K562 (cell line): ENCODE results near the gene HDAC6. TPM values are rescaled to one million over a fixed set of nuclear protein-coding genes. Genes with fewer than 3 reads are reported as not detected.

Experiments
- ARNT ChIP-seq, 2 experiments: fragments of 450-650 bp; IDR thresholded peaks; 2 replicates each; pipeline ENCODE4 v1.6.1; 2016; ENCODE audit warnings: mild to moderate bottlenecking in 1 of 2
- HDAC2 ChIP-seq: fragments of 450-650 bp; IDR thresholded peaks from 2 replicates; pipeline ENCODE4 v1.6.1; 2016; ENCODE audit warnings: mild to moderate bottlenecking
- KLF1 ChIP-seq: fragments of 450-650 bp; IDR thresholded peaks from 2 replicates; pipeline ENCODE4 v1.6.1; 2016; ENCODE audit warnings: missing genetic modification characterization, missing compliant biosample characterization
- MCM7 ChIP-seq, 2 experiments: fragments of 450-650 bp; IDR thresholded peaks; 2 replicates each; pipeline ENCODE4 v1.6.1; 2016 to 2018
- MED1 ChIP-seq: sonication (generic); formaldehyde crosslinking; IDR thresholded peaks from 2 replicates; pipeline ENCODE4 v1.8.1; 2023; ENCODE audit warnings: missing genetic modification reagents, borderline replicate concordance
- MEIS2 ChIP-seq: fragments of 450-650 bp; IDR thresholded peaks from 2 replicates; pipeline ENCODE4 v1.6.1; 2014; ENCODE audit warnings: mild to moderate bottlenecking; ENCODE audit not compliant: partially characterized antibody
- MYBL2 ChIP-seq, 2 experiments: fragments of 450-650 bp in 1 of 2; sonication (generic) in 1 of 2; formaldehyde crosslinking in 1 of 2; IDR thresholded peaks; 2 replicates each; pipeline versions ENCODE4 v1.6.1 to v1.8.1; 2017 to 2022; ENCODE audit warnings: borderline replicate concordance in 1 of 2, inconsistent platforms in 1 of 2, low read depth in 1 of 2, mild to moderate bottlenecking in 1 of 2, missing genetic modification reagents in 1 of 2, moderate library complexity in 1 of 2
- NCOR1 ChIP-seq: fragments of 450-650 bp; IDR thresholded peaks from 2 replicates; pipeline ENCODE4 v1.6.1; 2016; ENCODE audit warnings: mild to moderate bottlenecking, moderate library complexity
- PHF20 ChIP-seq: fragments of 450-650 bp; IDR thresholded peaks from 2 replicates; pipeline ENCODE4 v1.6.1; 2018; ENCODE audit not compliant: partially characterized antibody
- RFX1 ChIP-seq: fragments of 450-650 bp; IDR thresholded peaks from 2 replicates; pipeline ENCODE4 v1.6.1; 2016; ENCODE audit warnings: mild to moderate bottlenecking, moderate library complexity
- SIN3B ChIP-seq: fragments of 450-650 bp; IDR thresholded peaks from 2 replicates; pipeline ENCODE4 v1.6.1; 2017; ENCODE audit warnings: low read depth, mild to moderate bottlenecking, moderate library complexity
- ZKSCAN8 ChIP-seq: fragments of 200-800 bp; sonication (Bioruptor generic); IDR thresholded peaks from 2 replicates; pipeline ENCODE4 v1.6.1; 2016; ENCODE audit warnings: missing genetic modification characterization, missing compliant biosample characterization
- ZNF165 ChIP-seq: fragments of 250-450 bp; sonication (Bioruptor Pico); IDR thresholded peaks from 2 replicates; pipeline ENCODE4 v1.4.0; 2020; ENCODE audit warnings: borderline replicate concordance
- ZNF696 ChIP-seq: fragments of 250-450 bp; sonication (Bioruptor Pico); conservative IDR thresholded peaks from 2 replicates; pipeline ENCODE4 v1.4.0; 2020; ENCODE audit warnings: mild to moderate bottlenecking, moderate library complexity
- polyA plus RNA-seq, 8 experiments: library from polyadenylated mRNA; depleted of rRNA in 4 of 8; stranded (reverse) in 5 of 8; unstranded in 3 of 8; fragments of >200 nt; fragmentation: Nextera tagmentation in 2 of 8; fragmentation: Illumina TruSeq in 1 of 8; extraction: Ambion mirVana in 2 of 8; extraction: Trizol in 1 of 8; gene quantifications; 2 replicates each; pipeline versions ENCODE4 v1.2.1 to v1.2.3, GENCODE V29; 2011 to 2014; ENCODE audit warnings: inconsistent platforms in 1 of 8, missing spikeins in 1 of 8
- total RNA-seq, 7 experiments: library from RNA; depleted of rRNA in 6 of 7; stranded (reverse); fragments of >200 nt in 6 of 7; fragmentation: Illumina TruSeq in 2 of 7; extraction: Trizol in 2 of 7; gene quantifications; 2 replicates each; pipeline versions ENCODE4 v1.2.1 to v1.2.3, GENCODE V29; 2011 to 2021; ENCODE audit warnings: low replicate concordance in 1 of 7
- TF ChIP-seq, protein P1 (sequence below): fragments of 250-450 bp; sonication (Bioruptor Pico); IDR thresholded peaks from 2 replicates; pipeline ENCODE4 v1.8.0; 2021; ENCODE audit warnings: moderate library complexity, mild to moderate bottlenecking, inconsistent platforms
- TF ChIP-seq, protein P2 (sequence below): sonication (generic); formaldehyde crosslinking; IDR thresholded peaks from 2 replicates; pipeline ENCODE4 v1.8.0; 2022; ENCODE audit warnings: missing genetic modification reagents, mild to moderate bottlenecking, borderline replicate concordance
- TF ChIP-seq, protein P3 (sequence below): fragments of 250-450 bp; sonication (Bioruptor Pico); IDR thresholded peaks from 2 replicates; pipeline ENCODE4 v1.4.0; 2020; ENCODE audit warnings: mild to moderate bottlenecking, moderate library complexity, borderline replicate concordance
- TF ChIP-seq, protein P4 (sequence below): sonication (generic); formaldehyde crosslinking; IDR thresholded peaks from 2 replicates; pipeline ENCODE4 v1.8.0; 2023; ENCODE audit warnings: mild to moderate bottlenecking, missing genetic modification reagents

The HDAC6 gene
- total and polyA plus RNA-seq, 9 of the 15 experiments (the other 6 are each of a cell fraction or from before 2014, with no cell fraction given): 29.9 to 101 (median 71.2) TPM

DNA sequence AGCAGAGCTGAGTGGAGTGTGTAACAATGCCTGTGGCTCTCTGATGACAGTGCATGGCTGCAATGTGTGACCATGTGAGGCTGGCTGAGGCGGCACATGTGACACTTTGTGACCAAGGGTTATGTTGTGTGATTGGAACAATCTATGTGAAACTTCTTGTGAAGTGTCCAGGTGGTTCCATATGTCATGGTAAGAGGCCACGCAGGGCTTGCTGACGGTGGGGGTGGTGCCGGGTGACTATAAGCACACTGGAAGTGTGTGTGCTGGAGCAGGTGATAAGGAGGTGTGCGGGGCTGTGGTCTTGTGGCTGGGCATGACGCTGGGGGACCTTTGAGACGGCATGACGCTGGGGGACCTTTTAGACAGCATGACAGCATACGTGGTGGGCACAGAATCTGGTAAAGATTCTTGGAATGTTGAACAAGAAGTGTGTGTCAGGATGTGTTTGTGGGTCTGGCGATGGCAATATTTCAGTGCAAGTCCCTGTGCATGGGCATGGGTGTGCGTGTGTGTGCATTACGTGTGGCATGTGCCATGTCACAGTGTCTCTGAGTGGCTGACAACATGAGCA, 7.4 kb upstream of the HDAC6 start (continued):
- TF ChIP-seq MEIS2 (no peak), ZKSCAN8 (CRISPR knock-in tag) (no peak), SIN3B (no peak), MCM7 (IDR thresholded peaks at IDR 0.05) (no peak), MED1 (CRISPR knock-in tag) (no peak), ZNF165 (CRISPR knock-in tag) (no peak), ARNT (IDR thresholded peaks at IDR 0.05) (peak in 1 of 2 experiments; percentile 27; a peak in 1 of 4 replicates), NCOR1 (no peak), KLF1 (tag) (no peak), PHF20 (no peak), HDAC2 (peak; percentile 21; the same call in 1 of the 2 replicates), MYBL2 (IDR thresholded peaks at IDR 0.05; ENCODE audit: low read depth) (no peak), MYBL2 (CRISPR knock-in tag; IDR thresholded peaks at IDR 0.05; ENCODE audit: borderline replicate concordance) (no peak), RFX1 (no peak), ZNF696 (CRISPR knock-in tag) (no peak; the same call in 1 of the 2 replicates)
- TF ChIP-seq, protein P1, sequence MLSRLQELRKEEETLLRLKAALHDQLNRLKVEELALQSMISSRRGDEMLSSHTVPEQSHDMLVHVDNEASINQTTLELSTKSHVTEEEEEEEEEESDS: no peak
- TF ChIP-seq, protein P2, sequence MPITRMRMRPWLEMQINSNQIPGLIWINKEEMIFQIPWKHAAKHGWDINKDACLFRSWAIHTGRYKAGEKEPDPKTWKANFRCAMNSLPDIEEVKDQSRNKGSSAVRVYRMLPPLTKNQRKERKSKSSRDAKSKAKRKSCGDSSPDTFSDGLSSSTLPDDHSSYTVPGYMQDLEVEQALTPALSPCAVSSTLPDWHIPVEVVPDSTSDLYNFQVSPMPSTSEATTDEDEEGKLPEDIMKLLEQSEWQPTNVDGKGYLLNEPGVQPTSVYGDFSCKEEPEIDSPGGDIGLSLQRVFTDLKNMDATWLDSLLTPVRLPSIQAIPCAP (CRISPR knock-in tag): no peak
- TF ChIP-seq, protein P3, sequence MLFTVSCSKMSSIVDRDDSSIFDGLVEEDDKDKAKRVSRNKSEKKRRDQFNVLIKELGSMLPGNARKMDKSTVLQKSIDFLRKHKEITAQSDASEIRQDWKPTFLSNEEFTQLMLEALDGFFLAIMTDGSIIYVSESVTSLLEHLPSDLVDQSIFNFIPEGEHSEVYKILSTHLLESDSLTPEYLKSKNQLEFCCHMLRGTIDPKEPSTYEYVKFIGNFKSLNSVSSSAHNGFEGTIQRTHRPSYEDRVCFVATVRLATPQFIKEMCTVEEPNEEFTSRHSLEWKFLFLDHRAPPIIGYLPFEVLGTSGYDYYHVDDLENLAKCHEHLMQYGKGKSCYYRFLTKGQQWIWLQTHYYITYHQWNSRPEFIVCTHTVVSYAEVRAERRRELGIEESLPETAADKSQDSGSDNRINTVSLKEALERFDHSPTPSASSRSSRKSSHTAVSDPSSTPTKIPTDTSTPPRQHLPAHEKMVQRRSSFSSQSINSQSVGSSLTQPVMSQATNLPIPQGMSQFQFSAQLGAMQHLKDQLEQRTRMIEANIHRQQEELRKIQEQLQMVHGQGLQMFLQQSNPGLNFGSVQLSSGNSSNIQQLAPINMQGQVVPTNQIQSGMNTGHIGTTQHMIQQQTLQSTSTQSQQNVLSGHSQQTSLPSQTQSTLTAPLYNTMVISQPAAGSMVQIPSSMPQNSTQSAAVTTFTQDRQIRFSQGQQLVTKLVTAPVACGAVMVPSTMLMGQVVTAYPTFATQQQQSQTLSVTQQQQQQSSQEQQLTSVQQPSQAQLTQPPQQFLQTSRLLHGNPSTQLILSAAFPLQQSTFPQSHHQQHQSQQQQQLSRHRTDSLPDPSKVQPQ (CRISPR knock-in tag): no peak
- TF ChIP-seq, protein P4, sequence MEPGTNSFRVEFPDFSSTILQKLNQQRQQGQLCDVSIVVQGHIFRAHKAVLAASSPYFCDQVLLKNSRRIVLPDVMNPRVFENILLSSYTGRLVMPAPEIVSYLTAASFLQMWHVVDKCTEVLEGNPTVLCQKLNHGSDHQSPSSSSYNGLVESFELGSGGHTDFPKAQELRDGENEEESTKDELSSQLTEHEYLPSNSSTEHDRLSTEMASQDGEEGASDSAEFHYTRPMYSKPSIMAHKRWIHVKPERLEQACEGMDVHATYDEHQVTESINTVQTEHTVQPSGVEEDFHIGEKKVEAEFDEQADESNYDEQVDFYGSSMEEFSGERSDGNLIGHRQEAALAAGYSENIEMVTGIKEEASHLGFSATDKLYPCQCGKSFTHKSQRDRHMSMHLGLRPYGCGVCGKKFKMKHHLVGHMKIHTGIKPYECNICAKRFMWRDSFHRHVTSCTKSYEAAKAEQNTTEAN: no peak
